ENCODE data around the gene POLR3B.

- no peak for TF ChIP-seq EZH2 (IDR thresholded peaks at IDR 0.05; ENCODE audit: insufficient read depth, poor library complexity, severe bottlenecking)
- no peak for TF ChIP-seq EZH2phosphoT487 (IDR thresholded peaks at IDR 0.05; ENCODE audit: insufficient read depth, low read depth)
Measured at GRCh38 chr12:106445959-106446358, 88.4 kb downstream of the POLR3B start.
